DOHH2 (cell line): ENCODE data around the gene GSG1L.

Experiments used
- CTCF ChIP-seq: fragments of 200-600 bp; sonication (generic); IDR thresholded peaks from one replicate; pipeline ENCODE4 v1.5.1; 2014; ENCODE audit warnings: antibody characterized with exemption, mild to moderate bottlenecking, low read depth, low read length; ENCODE audit not compliant: poor library complexity, severe bottlenecking
- EZH2phosphoT487 ChIP-seq: fragments of 200-600 bp; sonication (generic); IDR thresholded peaks from 2 replicates; pipeline ENCODE4 v1.6.1; 2017; ENCODE audit warnings: borderline replicate concordance, mild to moderate bottlenecking, antibody characterized with exemption, low read length, moderate library complexity, mixed read lengths

- no peak for TF ChIP-seq CTCF
- no peak for TF ChIP-seq EZH2phosphoT487
These were observed 152.0 kb downstream of the GSG1L start for GRCh38 chr16:27911486-27911885.
